ENCODE results near the gene RBMX.

DNA sequence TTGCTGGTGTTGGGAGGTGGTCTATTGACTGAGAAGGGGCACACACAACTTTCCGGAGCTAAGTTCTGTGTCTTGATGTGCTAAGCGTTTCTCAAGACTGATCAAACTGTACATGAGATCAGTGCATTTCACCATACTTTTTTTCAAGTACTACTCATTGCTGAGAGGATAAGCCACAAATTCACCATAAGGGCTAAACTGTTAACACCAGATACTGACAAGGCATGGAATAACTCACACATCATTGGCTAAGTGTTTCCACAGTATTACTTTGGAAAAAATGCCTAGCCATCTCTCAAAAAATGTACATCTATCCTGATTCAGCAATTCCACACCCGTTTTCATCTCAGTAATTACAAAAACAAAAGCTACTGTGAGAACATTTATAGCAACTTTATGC lies 13.0 kb downstream of the RBMX start:
- TF ChIP-seq POLR2AphosphoS5 (IDR thresholded peaks at IDR 0.05), result no peak
- no peak for TF ChIP-seq EP300 (IDR thresholded peaks at IDR 0.05)
